ENCODE results near the gene TOM1L1. TPM values are rescaled to one million over a fixed set of nuclear protein-coding genes. Genes with fewer than 3 reads are reported as not detected.

TOM1L1 gene
- total RNA-seq, 1 donor: 5.8 TPM

GRCh38 chr17:54903375-54903774, 2.7 kb downstream of the TOM1L1 start:
- no peak for DNase-seq (ENCODE audit: low read depth)

GRCh38 chr17:54906683-54907082, 6.0 kb downstream of the TOM1L1 start:
- no peak for DNase-seq (ENCODE audit: low read depth)
- no peak overlapping the region for H3K4me3 ChIP-seq (ENCODE audit: low read depth, low read length)
- no peak for TF ChIP-seq CTCF (IDR thresholded peaks at IDR 0.05; ENCODE audit: insufficient read depth, low read length)

More at GRCh38 chr17:54903375-54903774, 2.7 kb downstream of the TOM1L1 start:
- no peak for TF ChIP-seq CTCF (IDR thresholded peaks at IDR 0.05; ENCODE audit: insufficient read depth, low read length)
- no peak overlapping the region for H3K4me3 ChIP-seq (ENCODE audit: low read depth, low read length)

- no peak overlapping the region for H3K4me3 ChIP-seq (ENCODE audit: low read depth, low read length)
- no peak for TF ChIP-seq CTCF (IDR thresholded peaks at IDR 0.05; ENCODE audit: insufficient read depth, low read length)
- no peak for DNase-seq (ENCODE audit: low read depth)
Observed at GRCh38 chr17:54907376-54907775, 6.7 kb downstream of the TOM1L1 start.

- H3K4me3 ChIP-seq (ENCODE audit: low read depth, low read length): no peak overlapping the region
- no peak for DNase-seq (ENCODE audit: low read depth)
- TF ChIP-seq CTCF (IDR thresholded peaks at IDR 0.05; ENCODE audit: insufficient read depth, low read length): no peak
Observed at GRCh38 chr17:54909766-54910165, 9.1 kb downstream of the TOM1L1 start.

- no peak overlapping the region for H3K4me3 ChIP-seq (ENCODE audit: low read depth, low read length)
- no peak for DNase-seq (ENCODE audit: low read depth)
- TF ChIP-seq CTCF (IDR thresholded peaks at IDR 0.05; ENCODE audit: insufficient read depth, low read length): no peak
Observed at GRCh38 chr17:54916721-54917120, 16.1 kb downstream of the TOM1L1 start.

GRCh38 chr17:54919425-54919824, 18.8 kb downstream of the TOM1L1 start:
- DNase-seq (ENCODE audit: low read depth): no peak
- H3K4me3 ChIP-seq (ENCODE audit: low read depth, low read length): no peak overlapping the region
- TF ChIP-seq CTCF (IDR thresholded peaks at IDR 0.05; ENCODE audit: insufficient read depth, low read length): no peak

- DNase-seq (ENCODE audit: low read depth): no peak
- H3K4me3 ChIP-seq (ENCODE audit: low read depth, low read length): no peak overlapping the region
- no peak for TF ChIP-seq CTCF (IDR thresholded peaks at IDR 0.05; ENCODE audit: insufficient read depth, low read length)
Observed at GRCh38 chr17:54920819-54921218, 20.2 kb downstream of the TOM1L1 start.
